ENCODE data around the gene TSC22D2.

DNA sequence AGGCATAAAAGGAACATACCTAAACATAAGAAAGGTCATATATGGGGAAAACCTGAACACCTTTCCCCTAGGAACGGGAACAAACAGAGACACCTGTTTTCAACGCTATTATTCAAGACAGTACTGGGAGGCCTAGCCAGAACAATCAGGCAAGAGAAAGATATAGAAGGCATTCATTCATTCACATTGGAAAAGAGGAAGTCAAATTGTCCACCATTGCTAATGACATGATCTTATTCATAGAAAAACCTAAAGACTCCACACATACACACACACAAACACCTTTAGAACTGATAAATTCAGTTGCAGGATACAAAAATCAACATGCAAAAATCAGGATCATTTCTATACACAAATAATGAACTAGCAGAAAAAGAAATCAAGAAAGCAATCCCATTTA lies 101.7 kb downstream of the TSC22D2 start:
- TF ChIP-seq, protein P1, sequence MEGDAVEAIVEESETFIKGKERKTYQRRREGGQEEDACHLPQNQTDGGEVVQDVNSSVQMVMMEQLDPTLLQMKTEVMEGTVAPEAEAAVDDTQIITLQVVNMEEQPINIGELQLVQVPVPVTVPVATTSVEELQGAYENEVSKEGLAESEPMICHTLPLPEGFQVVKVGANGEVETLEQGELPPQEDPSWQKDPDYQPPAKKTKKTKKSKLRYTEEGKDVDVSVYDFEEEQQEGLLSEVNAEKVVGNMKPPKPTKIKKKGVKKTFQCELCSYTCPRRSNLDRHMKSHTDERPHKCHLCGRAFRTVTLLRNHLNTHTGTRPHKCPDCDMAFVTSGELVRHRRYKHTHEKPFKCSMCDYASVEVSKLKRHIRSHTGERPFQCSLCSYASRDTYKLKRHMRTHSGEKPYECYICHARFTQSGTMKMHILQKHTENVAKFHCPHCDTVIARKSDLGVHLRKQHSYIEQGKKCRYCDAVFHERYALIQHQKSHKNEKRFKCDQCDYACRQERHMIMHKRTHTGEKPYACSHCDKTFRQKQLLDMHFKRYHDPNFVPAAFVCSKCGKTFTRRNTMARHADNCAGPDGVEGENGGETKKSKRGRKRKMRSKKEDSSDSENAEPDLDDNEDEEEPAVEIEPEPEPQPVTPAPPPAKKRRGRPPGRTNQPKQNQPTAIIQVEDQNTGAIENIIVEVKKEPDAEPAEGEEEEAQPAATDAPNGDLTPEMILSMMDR (IDR thresholded peaks at IDR 0.05), result no peak
- TF ChIP-seq EP300 (IDR thresholded peaks at IDR 0.05), result no peak

Data from stomach (tissue), 4 donors.